GM13976 (cell line): ENCODE measurements around the gene NOC2L.

Source experiments
- DNase-seq: peaks from one replicate; pipeline ENCODE4 v3.0.0; 2012; ENCODE audit warnings: low spot score
- in situ Hi-C: fragments of 300-500 bp; cut with MboI; formaldehyde crosslinking; loops from one replicate; pipeline ENCODE4 v1.12.0; 2022; ENCODE audit warnings: low sequenced_read_pairs, mixed read lengths, inconsistent platforms; ENCODE audit not compliant: unreplicated experiment
- TF ChIP-seq, protein P1 (sequence below): IDR thresholded peaks from 2 replicates; pipeline ENCODE4 v1.5.1; 2012; ENCODE audit warnings: borderline replicate concordance, mild to moderate bottlenecking; ENCODE audit not compliant: insufficient read depth; ENCODE audit errors: extremely low read depth, missing control alignments, control extremely low read depth

The NOC2L gene

GRCh38 chr1:966135-966703, 7.2 kb upstream of the NOC2L start, which contains the start of gene PLEKHN1:
Gene PLEKHN1 (plus strand): TSS chr1:966482. CDS start chr1:966532, 50 bp downstream.
- DNase-seq, result peak; percentile 78

GRCh38 chr1:965526-966134, 6.6 kb upstream of the NOC2L start:
- in situ Hi-C loops, result loop anchor here (10.0 kb wide), 1 partner anchor 61 kb away; no protein-coding TSS in a partner anchor
- no peak for DNase-seq
- TF ChIP-seq, protein P1, sequence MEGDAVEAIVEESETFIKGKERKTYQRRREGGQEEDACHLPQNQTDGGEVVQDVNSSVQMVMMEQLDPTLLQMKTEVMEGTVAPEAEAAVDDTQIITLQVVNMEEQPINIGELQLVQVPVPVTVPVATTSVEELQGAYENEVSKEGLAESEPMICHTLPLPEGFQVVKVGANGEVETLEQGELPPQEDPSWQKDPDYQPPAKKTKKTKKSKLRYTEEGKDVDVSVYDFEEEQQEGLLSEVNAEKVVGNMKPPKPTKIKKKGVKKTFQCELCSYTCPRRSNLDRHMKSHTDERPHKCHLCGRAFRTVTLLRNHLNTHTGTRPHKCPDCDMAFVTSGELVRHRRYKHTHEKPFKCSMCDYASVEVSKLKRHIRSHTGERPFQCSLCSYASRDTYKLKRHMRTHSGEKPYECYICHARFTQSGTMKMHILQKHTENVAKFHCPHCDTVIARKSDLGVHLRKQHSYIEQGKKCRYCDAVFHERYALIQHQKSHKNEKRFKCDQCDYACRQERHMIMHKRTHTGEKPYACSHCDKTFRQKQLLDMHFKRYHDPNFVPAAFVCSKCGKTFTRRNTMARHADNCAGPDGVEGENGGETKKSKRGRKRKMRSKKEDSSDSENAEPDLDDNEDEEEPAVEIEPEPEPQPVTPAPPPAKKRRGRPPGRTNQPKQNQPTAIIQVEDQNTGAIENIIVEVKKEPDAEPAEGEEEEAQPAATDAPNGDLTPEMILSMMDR, result no peak

More at GRCh38 chr1:966135-966703, 7.2 kb upstream of the NOC2L start, which contains the start of gene PLEKHN1:
- in situ Hi-C loops, result loop anchor here (10.0 kb wide), 1 partner anchor 61 kb away; no protein-coding TSS in a partner anchor
- TF ChIP-seq, protein P1, result no peak

GRCh38 chr1:964691-965525, 5.9 kb upstream of the NOC2L start:
- DNase-seq, result no peak
- TF ChIP-seq, protein P1, result no peak
- in situ Hi-C loops, result loop anchor here (10.0 kb wide), 1 partner anchor 60 kb away; no protein-coding TSS in a partner anchor

- DNase-seq, result no peak
- TF ChIP-seq, protein P1, result no peak
- in situ Hi-C loops, result loop anchor here (10.0 kb wide), 1 partner anchor 59 kb away; no protein-coding TSS in a partner anchor
Measured at GRCh38 chr1:963746-964525, 4.9 kb upstream of the NOC2L start.

GRCh38 chr1:963301-963651, 4.2 kb upstream of the NOC2L start:
- in situ Hi-C loops, result loop anchor here (10.0 kb wide), 1 partner anchor 58 kb away; no protein-coding TSS in a partner anchor
- no peak for DNase-seq
- TF ChIP-seq, protein P1, result no peak
